Effector memory CD8-positive, alpha-beta T cell (primary cell): ENCODE results near the gene SYT12.
"Not testable (repeated sequence)": the region's sequence is repeated elsewhere in the genome, so short reads cannot be mapped to it uniquely, and the experiment has no call there.

Source experiments
- ATAC-seq: fragments of 150-1000 bp; cut with Tn5 transposase; replicated peaks from 2 replicates; pipeline ENCODE4 v1.10.0; 2021; ENCODE audit warnings: mild to moderate bottlenecking, moderate library complexity
- DNase-seq, 3 experiments: peaks; one replicate each; pipeline ENCODE4 v3.0.0; 2021
- H3K27ac Mint-ChIP-seq, 2 donors: one replicate each; pipeline ENCODE4 v1.8.0; 2022; ENCODE audit warnings: mild to moderate bottlenecking in 2 of 2, mixed read lengths in 2 of 2, moderate library complexity in 2 of 2
- H3K27me3 Mint-ChIP-seq, 2 donors: one replicate each; pipeline ENCODE4 v1.8.0; 2022; ENCODE audit warnings: mixed read lengths in 2 of 2
- H3K36me3 Mint-ChIP-seq: one replicate; pipeline ENCODE4 v1.8.0; 2022; ENCODE audit warnings: mild to moderate bottlenecking, moderate library complexity, mixed read lengths; ENCODE audit not compliant: insufficient read depth
- H3K4me1 Mint-ChIP-seq, 2 donors: one replicate each; pipeline ENCODE4 v1.8.0; 2022; ENCODE audit warnings: low read depth in 2 of 2, mixed read lengths in 2 of 2
- H3K4me3 Mint-ChIP-seq, 2 donors: one replicate each; pipeline ENCODE4 v1.8.0; 2022; ENCODE audit warnings: mild to moderate bottlenecking in 2 of 2, mixed read lengths in 2 of 2, moderate library complexity in 2 of 2
- H3K9me3 Mint-ChIP-seq, 2 donors: one replicate each; pipeline ENCODE4 v1.8.0; 2022; ENCODE audit warnings: mixed read lengths in 2 of 2

Gene SYT12

DNA sequence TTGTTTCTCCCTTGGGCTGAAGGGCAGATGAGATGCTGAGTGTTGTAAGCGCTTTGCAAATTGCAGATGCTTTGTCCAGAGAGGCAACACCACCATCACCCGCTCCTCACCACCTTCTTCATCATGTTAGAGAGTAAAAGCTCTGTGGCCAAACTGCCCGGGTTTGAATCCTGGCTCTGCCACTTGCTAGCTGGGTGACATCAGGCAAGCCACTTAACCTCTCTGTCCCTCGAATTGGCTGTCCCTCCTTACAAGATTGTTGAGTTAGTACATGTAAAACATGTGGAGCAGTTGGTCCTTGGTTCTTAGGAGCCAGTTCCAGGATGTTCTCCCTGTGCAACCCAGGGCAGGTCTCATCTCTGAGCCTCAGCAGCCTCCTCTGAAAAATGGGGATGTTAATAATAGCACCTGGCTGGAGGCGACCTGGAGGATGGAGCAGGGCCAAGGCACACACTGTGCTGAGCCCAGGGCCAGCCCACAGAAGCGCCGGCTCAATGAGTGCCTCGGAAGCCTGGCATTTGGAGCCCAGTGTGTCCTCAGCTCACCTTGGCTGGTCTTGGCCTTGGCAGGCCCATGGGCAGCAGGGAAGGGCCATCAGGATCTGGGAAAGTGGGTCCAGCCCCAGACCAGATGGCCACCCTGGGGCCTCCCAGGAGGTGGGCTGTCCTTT is 37.3 kb upstream of the SYT12 start:
- no peak overlapping the region for H3K27ac Mint-ChIP-seq

DNA sequence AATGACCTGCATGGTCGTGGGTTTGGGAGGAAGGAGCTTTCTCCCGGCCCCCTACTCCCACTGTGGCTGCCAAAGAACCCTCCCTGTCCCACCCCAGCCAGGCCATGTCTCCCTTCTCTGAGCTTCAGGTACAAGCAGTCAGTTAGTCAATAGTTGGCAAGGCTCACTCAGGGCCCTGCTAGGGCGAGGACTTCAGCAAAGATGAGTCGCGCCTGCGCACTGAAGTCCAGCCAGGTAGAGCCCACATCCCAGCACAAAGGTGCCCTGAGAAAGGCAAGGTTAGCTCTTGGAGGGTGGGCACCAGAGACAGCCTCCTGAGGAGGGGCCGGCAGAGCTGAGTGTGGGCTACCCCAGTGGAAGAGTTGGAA is 36.8 kb upstream of the SYT12 start:
- DNase-seq: no peak
- Mint-ChIP-seq H3K27me3 (peaks cover 0 to 32% of the 10 kb centered on the region in 2 donors), H3K4me3 (no peak overlapping the region), H3K27ac (no peak overlapping the region), H3K36me3 (no peaks in the 10 kb centered on the region), H3K4me1 (peaks cover 0 to 2% of the 10 kb centered on the region in 2 donors), H3K9me3 (no peaks in the 10 kb centered on the region)
- no peak for ATAC-seq

More for the DNA sequence above, 37.3 kb upstream of the SYT12 start:
- H3K36me3 Mint-ChIP-seq: no peaks in the 10 kb centered on the region
- no peak overlapping the region for H3K4me3 Mint-ChIP-seq
- no peak for ATAC-seq
- peaks cover 0 to 30% of the 10 kb centered on the region in 2 donors for H3K27me3 Mint-ChIP-seq
- no peak for DNase-seq
- H3K9me3 Mint-ChIP-seq: no peaks in the 10 kb centered on the region
- H3K4me1 Mint-ChIP-seq: peaks cover 0 to 2% of the 10 kb centered on the region in 2 donors

GRCh38 chr11:66987158-66987620 is 35.7 kb upstream of the SYT12 start:
- Mint-ChIP-seq H3K27me3 (peaks cover 0 to 32% of the 10 kb centered on the region in 2 donors), H3K36me3 (no peaks in the 10 kb centered on the region), H3K4me3 (no peak overlapping the region), H3K27ac (no peak overlapping the region), H3K4me1 (peaks cover 0 to 2% of the 10 kb centered on the region in 2 donors), H3K9me3 (no peaks in the 10 kb centered on the region)
- ATAC-seq (no peak), DNase-seq (no peak)

GRCh38 chr11:66987924-66988637 is 34.9 kb upstream of the SYT12 start:
- DNase-seq: no peak
- Mint-ChIP-seq H3K4me3 (no peak overlapping the region), H3K27ac (no peak overlapping the region), H3K4me1 (peaks cover 0 to 2% of the 10 kb centered on the region in 2 donors), H3K36me3 (no peaks in the 10 kb centered on the region), H3K9me3 (no peaks in the 10 kb centered on the region), H3K27me3 (peaks cover 0 to 34% of the 10 kb centered on the region in 2 donors)
- ATAC-seq: no peak

DNA sequence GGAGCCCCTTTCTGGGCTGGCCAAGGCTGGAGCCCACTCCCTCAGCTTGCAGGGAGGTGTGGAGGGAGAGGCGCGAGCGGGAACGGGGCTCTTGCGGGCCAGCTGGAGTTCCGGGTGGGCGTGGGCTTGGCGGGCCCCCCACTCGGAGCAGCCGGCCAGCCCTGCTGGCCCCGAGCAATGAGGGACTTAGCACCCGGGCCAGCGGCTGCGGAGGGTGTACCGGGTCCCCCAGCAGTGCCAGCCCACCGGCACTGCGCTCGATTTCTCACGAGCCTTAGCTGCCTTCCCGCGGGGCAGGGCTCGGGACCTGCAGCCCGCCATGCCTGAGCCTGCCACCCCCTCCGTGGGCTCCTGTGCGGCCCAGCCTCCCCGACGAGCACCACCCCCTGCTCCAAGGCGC is 34.2 kb upstream of the SYT12 start:
- not testable (repeated sequence) for H3K4me1 Mint-ChIP-seq, H3K9me3 Mint-ChIP-seq, H3K36me3 Mint-ChIP-seq, H3K4me3 Mint-ChIP-seq, ATAC-seq, DNase-seq, H3K27ac Mint-ChIP-seq
- H3K27me3 Mint-ChIP-seq: peaks cover 0 to 37% of the 10 kb centered on the region in 2 donors

- peaks cover 6 to 31% of the 10 kb centered on the region in 2 donors for H3K27me3 Mint-ChIP-seq
- H3K4me3 Mint-ChIP-seq, H3K9me3 Mint-ChIP-seq, H3K36me3 Mint-ChIP-seq, H3K4me1 Mint-ChIP-seq, H3K27ac Mint-ChIP-seq, DNase-seq, ATAC-seq: not testable (repeated sequence)
Observed at GRCh38 chr11:66989360-66989759, 33.6 kb upstream of the SYT12 start.

- H3K4me3 Mint-ChIP-seq: no peak overlapping the region
- H3K9me3 Mint-ChIP-seq: no peaks in the 10 kb centered on the region
- peaks cover 11 to 35% of the 10 kb centered on the region in 2 donors for H3K27me3 Mint-ChIP-seq
- ATAC-seq (no peak), DNase-seq (no peak)
- H3K4me1 Mint-ChIP-seq: peaks cover 0 to 2% of the 10 kb centered on the region in 2 donors
- no peak overlapping the region for H3K27ac Mint-ChIP-seq
- H3K36me3 Mint-ChIP-seq: no peaks in the 10 kb centered on the region
Observed at GRCh38 chr11:66992041-66992440, 30.9 kb upstream of the SYT12 start.

DNA sequence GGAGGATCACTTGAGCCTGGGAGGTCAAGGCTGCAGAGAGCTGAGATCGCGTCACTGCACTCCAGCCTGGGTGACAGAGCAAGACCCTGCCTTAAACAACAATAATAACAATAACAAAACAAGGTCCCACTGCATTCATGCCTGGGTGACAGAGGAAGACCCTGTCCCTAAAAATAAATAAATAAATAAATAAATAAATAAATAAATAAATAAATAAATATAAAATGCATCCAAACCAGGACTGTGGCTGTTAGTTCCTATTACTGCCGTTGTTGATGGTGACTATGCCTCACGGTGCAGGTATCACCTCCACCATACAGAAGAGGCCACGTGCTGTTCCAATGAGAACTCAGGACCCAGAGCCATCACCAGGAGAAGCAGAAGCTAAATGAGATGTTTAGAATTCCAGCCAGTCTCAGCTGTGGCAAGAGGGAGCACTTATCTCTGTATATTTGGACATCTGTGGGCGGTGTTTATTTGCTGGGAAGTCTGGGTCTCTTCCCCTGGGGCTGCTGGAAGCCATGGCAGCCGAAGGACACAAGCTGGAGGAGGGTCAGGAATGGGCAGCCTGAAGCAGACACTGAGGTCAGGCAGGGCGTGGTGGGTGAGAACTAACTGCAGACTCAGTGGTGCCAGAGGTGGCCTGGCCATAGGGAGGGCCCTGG is 26.2 kb upstream of the SYT12 start:
- H3K27me3 Mint-ChIP-seq: peaks cover 13 to 40% of the 10 kb centered on the region in 2 donors
- H3K27ac Mint-ChIP-seq: no peak overlapping the region
- no peak for ATAC-seq
- no peak overlapping the region for H3K4me3 Mint-ChIP-seq
- H3K9me3 Mint-ChIP-seq: no peaks in the 10 kb centered on the region
- no peak for DNase-seq
- no peaks in the 10 kb centered on the region for H3K4me1 Mint-ChIP-seq
- no peaks in the 10 kb centered on the region for H3K36me3 Mint-ChIP-seq

GRCh38 chr11:66999555-66999954 is 23.4 kb upstream of the SYT12 start:
- Mint-ChIP-seq H3K36me3 (no peaks in the 10 kb centered on the region), H3K4me1 (no peaks in the 10 kb centered on the region), H3K27ac (no peak overlapping the region), H3K4me3 (no peak overlapping the region), H3K9me3 (no peaks in the 10 kb centered on the region), H3K27me3 (peaks cover 6 to 33% of the 10 kb centered on the region in 2 donors)
- DNase-seq (no peak), ATAC-seq (no peak)

GRCh38 chr11:67001332-67001731 is 21.6 kb upstream of the SYT12 start:
- Mint-ChIP-seq H3K27ac (no peak overlapping the region), H3K4me1 (peaks cover 2% of the 10 kb centered on the region in 2 donors)
- ATAC-seq: no peak

DNA sequence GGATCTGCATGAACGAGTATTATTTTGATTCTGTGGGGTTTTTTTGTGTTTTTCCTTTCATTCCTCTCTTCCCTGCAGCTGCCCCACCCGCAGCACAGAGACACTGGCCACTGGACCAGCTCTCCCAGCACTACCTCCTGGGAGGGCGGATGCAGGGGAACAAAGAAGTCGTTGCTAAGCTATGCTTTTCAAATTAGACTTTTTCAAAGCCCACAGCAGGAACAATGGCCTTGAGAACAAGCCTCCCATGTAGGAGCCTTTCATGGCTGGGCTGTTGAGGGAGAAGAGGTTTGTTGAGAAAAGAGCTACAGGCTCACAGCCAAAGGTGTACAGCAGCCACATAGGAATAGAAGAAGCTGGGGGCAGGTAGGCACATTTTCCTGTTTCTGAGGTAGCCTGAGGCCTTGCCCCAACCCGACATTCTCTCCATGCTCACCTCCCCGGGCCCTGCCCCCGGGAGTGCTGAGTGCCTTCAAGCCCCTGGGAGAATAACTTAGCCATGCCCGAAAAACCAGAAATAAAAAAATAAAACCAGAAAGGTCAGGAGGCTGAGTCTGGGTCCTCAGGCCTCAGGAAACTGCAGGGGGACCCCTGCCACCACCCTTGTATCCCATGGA is 20.5 kb upstream of the SYT12 start:
- H3K27me3 Mint-ChIP-seq: peaks cover 0 to 17% of the 10 kb centered on the region in 2 donors
- H3K36me3 Mint-ChIP-seq: peaks cover 3% of the 10 kb centered on the region
- H3K4me3 Mint-ChIP-seq: no peak overlapping the region
- no peak overlapping the region for H3K27ac Mint-ChIP-seq
- no peak for DNase-seq
- H3K9me3 Mint-ChIP-seq: no peaks in the 10 kb centered on the region
- no peak for ATAC-seq
- peaks cover 4 to 5% of the 10 kb centered on the region in 2 donors for H3K4me1 Mint-ChIP-seq

More at GRCh38 chr11:67001332-67001731, 21.6 kb upstream of the SYT12 start:
- H3K4me3 Mint-ChIP-seq: no peak overlapping the region
- no peaks in the 10 kb centered on the region for H3K9me3 Mint-ChIP-seq
- peaks cover 6 to 28% of the 10 kb centered on the region in 2 donors for H3K27me3 Mint-ChIP-seq
- H3K36me3 Mint-ChIP-seq: peaks cover 3% of the 10 kb centered on the region
- DNase-seq: no peak

- no peak for ATAC-seq
- H3K27ac Mint-ChIP-seq: no peak overlapping the region
- H3K4me1 Mint-ChIP-seq: peaks cover 4 to 5% of the 10 kb centered on the region in 2 donors
- DNase-seq: no peak
- peaks cover 0 to 11% of the 10 kb centered on the region in 2 donors for H3K27me3 Mint-ChIP-seq
- H3K36me3 Mint-ChIP-seq: peaks cover 3% of the 10 kb centered on the region
- no peaks in the 10 kb centered on the region for H3K9me3 Mint-ChIP-seq
- H3K4me3 Mint-ChIP-seq: no peak overlapping the region
Observed at GRCh38 chr11:67002921-67003411, 20.0 kb upstream of the SYT12 start.

- ATAC-seq, DNase-seq, H3K27me3 Mint-ChIP-seq, H3K27ac Mint-ChIP-seq, H3K36me3 Mint-ChIP-seq, H3K9me3 Mint-ChIP-seq, H3K4me3 Mint-ChIP-seq, H3K4me1 Mint-ChIP-seq: not testable (repeated sequence)
Observed at GRCh38 chr11:67005200-67005599, 17.7 kb upstream of the SYT12 start.
